ENCODE results near the gene TAOK2. TPM values are rescaled to one million over a fixed set of nuclear protein-coding genes. Genes with fewer than 3 reads are reported as not detected.

The TAOK2 gene
- total and polyA plus RNA-seq, 2 of the 13 experiments (the other 11 are each of a cell fraction or from before 2014, with no cell fraction given): 17.4 to 43.2 TPM

DNA sequence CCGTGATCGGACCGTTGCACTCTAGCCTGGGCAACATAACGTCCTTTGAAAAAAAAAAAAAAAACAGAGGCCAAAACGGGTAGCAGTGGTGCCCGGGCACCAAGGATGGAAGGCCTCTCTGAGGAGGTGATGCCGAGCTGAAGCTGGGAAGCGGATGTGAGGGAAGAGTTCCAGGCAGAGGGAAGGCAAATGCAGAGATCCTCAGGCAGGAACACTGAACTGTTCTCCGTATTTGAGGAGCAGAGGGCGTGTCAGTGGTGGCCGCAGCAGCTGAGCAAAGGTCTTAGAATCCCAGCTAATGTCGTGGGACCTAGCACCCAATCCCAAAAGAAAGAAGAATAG lies 47.0 kb upstream of the TAOK2 start:
- Histone ChIP-seq H3K27ac (ENCODE audit: extremely low read length, insufficient read depth, low read length) (peak overlapping the region; percentile 77), H3K27me3 (ENCODE audit: control insufficient read depth in 1 of 2, insufficient read depth in 2 of 2, low read length in 2 of 2) (no peaks in the 10 kb centered on the region), H4K20me1 (ENCODE audit: insufficient read depth, low read length) (no peaks in the 10 kb centered on the region), H3K9me3 (ENCODE audit: low read length) (no peaks in the 10 kb centered on the region), H3K4me3 (replicated peaks in 1 of 3; ENCODE audit: insufficient read depth in 1 of 3, low read depth in 2 of 3, low read length in 3 of 3) (peak overlapping the region; percentile 68 to 96 (median 87)), H3K4me1 (ENCODE audit: insufficient read depth, low read length) (peaks cover 31% of the 10 kb centered on the region), H2AFZ (ENCODE audit: low read length) (peak overlapping the region; percentile 55), H3K4me2 (ENCODE audit: low read depth, low read length) (peak overlapping the region; percentile 98), H3K9ac (ENCODE audit: insufficient read depth, low read depth, low read length) (peak overlapping the region; percentile 83), H3K36me3 (replicated peaks in 1 of 2; ENCODE audit: control insufficient read depth in 1 of 2, insufficient read depth in 2 of 2, low read length in 2 of 2) (peaks cover 0 to 12% of the 10 kb centered on the region in 2 experiments; a peak in 2 of 5 replicates), H3K79me2 (ENCODE audit: insufficient read depth, low read length) (peaks cover 13% of the 10 kb centered on the region)
- FAIRE-seq (peak; percentile 42), DNase-seq (ENCODE audit: low spot score) (peak; percentile 35), ATAC-seq (peak; percentile 59)
- ChIA-PET POLR2A (interaction anchor here (0.6 to 4.3 kb wide), 22 partner anchors 11 to 247 kb away, joined by 3 to 68 read pairs (median 6); partner anchors contain the start of genes ALDOA, ASPHD1, CDIPT and PAGR1), CTCF (ENCODE audit: low intra/inter-chr PET ratio, low total read pairs) (no interaction called here)
- BruUV-seq (replicated peaks): TSS peak; percentile 83
- in situ Hi-C loops (cut with HindIII; ENCODE audit: extremely low pct_ligation_motif_present, low pct_unique_long_range_greater_than_20kb) (loop anchor here (5.0 kb wide), 1 partner anchor 36 kb away; the partner anchor contains the start of gene TMEM219), intact Hi-C loops (cut with micrococcal nuclease; ENCODE audit: unreplicated experiment) (loop anchor here (1.0 to 5.0 kb wide), 2 partner anchors 36 to 47 kb away; partner anchors contain the start of genes TAOK2 and TMEM219)
- WGBS (ENCODE audit: low lambda C conversion rate): under 1% methylated on average over 12 of the region's 12 CpGs
- no peak for TF ChIP-seq ZNF781 (CRISPR knock-in tag; IDR thresholded peaks at IDR 0.05; ENCODE audit: borderline replicate concordance, not compliant biosample characterization)
- peak; percentile 62 for TF ChIP-seq HNF4G (IDR thresholded peaks at IDR 0.05; ENCODE audit: borderline replicate concordance, low read depth, low read length)
- no peak for TF ChIP-seq HNF4G (CRISPR knock-in tag; IDR thresholded peaks at IDR 0.05; ENCODE audit: borderline replicate concordance, low read depth)
- TF ChIP-seq STAG1 (CRISPR knock-in tag; IDR thresholded peaks at IDR 0.05): peak; percentile 11; the same call in 1 of the 2 replicates
- no peak for TF ChIP-seq PRDM4 (CRISPR knock-in tag; IDR thresholded peaks at IDR 0.05; ENCODE audit: borderline replicate concordance)
- no peak for TF ChIP-seq AKNA (CRISPR knock-in tag; IDR thresholded peaks at IDR 0.05; ENCODE audit: borderline replicate concordance)
- no peak for TF ChIP-seq SP4 (CRISPR knock-in tag; IDR thresholded peaks at IDR 0.05)
- no peak for TF ChIP-seq SMAD1 (CRISPR knock-in tag; IDR thresholded peaks at IDR 0.05; ENCODE audit: borderline replicate concordance, low read depth)
- no peak for TF ChIP-seq CENPBD1 (CRISPR knock-in tag; IDR thresholded peaks at IDR 0.05; ENCODE audit: borderline replicate concordance, low read depth)
- 0 out of 2 replicates have a peak, but pooled peaks have one; percentile 39 for TF ChIP-seq ZNF839 (CRISPR knock-in tag; IDR thresholded peaks at IDR 0.05; ENCODE audit: borderline replicate concordance)
- no peak for TF ChIP-seq FUBP1 (CRISPR knock-in tag; IDR thresholded peaks at IDR 0.05; ENCODE audit: borderline replicate concordance)
- no peak for TF ChIP-seq MAFF (IDR thresholded peaks at IDR 0.05; ENCODE audit: low read depth, low read length)
- 0 out of 2 replicates have a peak, but pooled peaks have one; percentile 9 for TF ChIP-seq KDM5B (CRISPR knock-in tag; IDR thresholded peaks at IDR 0.05; ENCODE audit: borderline replicate concordance)

Measured in HepG2 (cell line).